PFSK-1 (cell line): ENCODE data around the gene CCSER1.

Experiments
- FOXP2 ChIP-seq: optimal IDR thresholded peaks from 2 replicates; pipeline ENCODE3; 2011; ENCODE audit warnings: borderline replicate concordance, control low read depth, inconsistent platforms; ENCODE audit not compliant: insufficient read depth; ENCODE audit errors: extremely low read length, extremely low read depth
- POLR2AphosphoS5 ChIP-seq: IDR thresholded peaks from 2 replicates; pipeline ENCODE4 v1.6.1; 2012; ENCODE audit warnings: low read depth, mild to moderate bottlenecking, control low read depth, low read length, moderate library complexity
- REST ChIP-seq, 2 experiments: IDR thresholded peaks; 2 replicates each; pipeline versions ENCODE4 v1.6.1 to v1.8.0; 2011 to 2012; ENCODE audit warnings: low read depth in 2 of 2, low read length in 2 of 2, control low read depth in 1 of 2, inconsistent platforms in 1 of 2, mild to moderate bottlenecking in 1 of 2, moderate library complexity in 1 of 2; ENCODE audit not compliant: insufficient read depth in 1 of 2
- SIN3A ChIP-seq: IDR thresholded peaks from 2 replicates; pipeline ENCODE4 v1.6.1; 2012; ENCODE audit warnings: mild to moderate bottlenecking, low read length, moderate library complexity, borderline replicate concordance; ENCODE audit not compliant: insufficient read depth
- TAF1 ChIP-seq: IDR thresholded peaks from 2 replicates; pipeline ENCODE4 v1.6.1; 2012; ENCODE audit warnings: low read length, control low read depth, borderline replicate concordance; ENCODE audit not compliant: insufficient read depth

The CCSER1 gene

DNA sequence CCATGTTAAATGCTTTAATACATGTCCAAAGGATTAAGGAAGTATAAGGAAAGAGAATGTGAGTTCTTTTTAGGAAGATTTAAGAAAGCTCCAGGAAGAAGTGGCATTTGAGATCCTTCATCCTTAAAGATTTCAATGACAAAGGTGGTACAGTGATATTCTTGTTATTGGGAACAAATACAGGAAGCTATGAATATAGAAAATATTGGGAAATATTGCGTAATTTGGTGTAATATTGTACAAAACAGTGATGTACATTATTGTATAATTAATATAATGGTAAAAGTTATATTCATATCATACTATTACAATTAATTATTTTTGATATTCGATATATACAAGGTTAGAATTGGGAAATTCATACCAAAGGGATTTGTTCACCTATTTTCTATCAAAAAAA lies 937.9 kb downstream of the CCSER1 start:
- TF ChIP-seq FOXP2 (no peak), TAF1 (no peak), POLR2AphosphoS5 (no peak), REST (IDR thresholded peaks at IDR 0.05; ENCODE audit: insufficient read depth in 1 of 2, low read depth in 2 of 2, low read length in 2 of 2) (no peak), SIN3A (no peak)

GRCh38 chr4:91070736-91071135 lies 943.5 kb downstream of the CCSER1 start:
- TF ChIP-seq FOXP2 (no peak), TAF1 (no peak), SIN3A (no peak), REST (IDR thresholded peaks at IDR 0.05; ENCODE audit: insufficient read depth in 1 of 2, low read depth in 2 of 2, low read length in 2 of 2) (no peak), POLR2AphosphoS5 (no peak)

DNA sequence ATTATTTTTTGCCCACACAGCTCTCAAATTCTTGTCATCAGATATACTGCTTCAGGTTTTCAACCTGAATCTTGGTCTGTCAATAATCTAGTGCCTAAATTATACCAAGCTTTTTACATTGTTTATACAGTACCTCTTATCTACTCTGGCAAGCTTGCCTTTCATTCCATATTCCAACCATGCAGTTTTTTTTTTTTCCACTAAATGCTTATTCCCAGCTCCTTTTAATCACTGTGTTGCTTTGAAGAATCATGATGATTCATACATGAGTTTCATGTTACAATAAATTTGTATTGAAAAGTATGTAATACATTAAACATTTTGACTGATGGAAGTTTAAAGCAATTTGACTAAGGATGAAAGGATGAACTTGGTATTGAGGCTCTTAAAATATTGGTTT lies 949.0 kb downstream of the CCSER1 start:
- no peak for TF ChIP-seq POLR2AphosphoS5
- TF ChIP-seq TAF1, result no peak
- no peak for TF ChIP-seq REST (IDR thresholded peaks at IDR 0.05; ENCODE audit: insufficient read depth in 1 of 2, low read depth in 2 of 2, low read length in 2 of 2)
- TF ChIP-seq FOXP2, result no peak
- TF ChIP-seq SIN3A, result no peak

DNA sequence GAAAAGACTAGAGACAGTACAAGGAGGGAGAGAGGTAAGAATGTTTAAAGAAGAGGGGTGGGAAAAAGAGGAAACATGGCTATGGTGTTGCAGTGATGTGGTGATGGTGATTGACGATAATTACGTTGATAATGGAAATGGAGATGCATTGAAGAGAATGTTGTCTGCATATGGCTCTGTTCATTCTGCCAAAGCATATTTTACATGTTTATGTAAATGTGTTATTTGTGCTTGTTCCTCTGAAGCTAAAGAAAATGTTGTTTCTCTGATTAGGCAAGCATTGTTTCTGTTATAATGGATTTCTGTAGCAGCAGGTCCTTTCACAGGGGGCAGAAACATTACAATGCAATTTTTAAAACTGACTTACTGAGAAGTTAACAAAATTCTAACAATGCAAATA lies 958.8 kb downstream of the CCSER1 start:
- no peak for TF ChIP-seq FOXP2
- TF ChIP-seq POLR2AphosphoS5, result no peak
- TF ChIP-seq REST (IDR thresholded peaks at IDR 0.05; ENCODE audit: insufficient read depth in 1 of 2, low read depth in 2 of 2, low read length in 2 of 2), result no peak
- TF ChIP-seq TAF1, result no peak
- no peak for TF ChIP-seq SIN3A

GRCh38 chr4:91087743-91088142 lies 960.5 kb downstream of the CCSER1 start:
- TF ChIP-seq REST (IDR thresholded peaks at IDR 0.05; ENCODE audit: insufficient read depth in 1 of 2, low read depth in 2 of 2, low read length in 2 of 2) (no peak), TAF1 (no peak), POLR2AphosphoS5 (no peak), FOXP2 (no peak), SIN3A (no peak)
